ENCODE results near the gene PPP1R27.
"Not testable (repeated sequence)": the region's sequence is repeated elsewhere in the genome, so short reads cannot be mapped to it uniquely, and the experiment has no call there.

Gene PPP1R27

DNA sequence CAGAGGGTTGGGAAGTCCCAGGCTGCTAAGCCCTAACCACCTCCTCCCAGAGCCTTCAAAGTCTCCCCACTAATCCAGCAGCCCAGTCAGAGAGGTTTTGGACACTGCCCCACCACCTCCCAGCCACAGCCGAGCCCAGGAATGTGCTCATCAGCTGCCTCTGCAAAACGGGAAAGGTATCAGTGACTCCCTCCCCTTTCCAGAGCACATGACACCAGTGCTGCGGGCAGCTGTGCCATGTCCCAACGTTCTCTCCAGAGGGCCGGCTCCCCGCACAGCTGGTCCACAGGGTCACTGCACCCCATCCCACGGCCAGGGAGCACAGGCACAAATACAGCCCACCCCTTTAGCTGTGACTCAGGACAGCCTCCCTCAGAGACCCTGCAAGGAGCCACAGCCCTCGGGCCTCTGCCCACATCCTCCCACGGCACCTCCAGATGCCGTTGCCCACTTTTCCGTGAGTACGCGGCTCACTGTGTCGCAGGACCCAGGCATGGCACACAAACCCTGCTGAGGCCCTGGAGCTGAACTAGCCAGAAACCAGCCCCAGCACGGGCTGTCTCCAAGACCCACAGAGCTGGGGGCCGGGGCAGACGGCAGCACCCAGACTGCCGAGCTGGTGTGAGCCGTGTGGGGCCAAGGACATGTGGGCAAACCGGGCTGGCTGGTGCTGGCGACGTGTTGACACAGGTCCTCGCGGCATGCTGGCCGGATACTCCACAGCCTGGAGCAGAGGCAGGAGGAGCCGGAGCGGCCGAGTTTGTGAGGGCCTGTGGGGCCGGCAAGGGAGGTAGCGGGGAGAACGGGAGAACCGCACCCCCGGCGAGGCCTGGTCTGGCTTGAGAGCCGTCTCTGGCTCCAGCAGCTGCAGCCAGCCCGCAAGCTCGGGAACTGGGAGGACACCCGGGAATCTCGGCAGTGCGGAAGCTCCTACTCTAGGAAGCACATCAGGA is 6.3 kb upstream of the PPP1R27 start:
- DNase-seq, result no peak

DNA sequence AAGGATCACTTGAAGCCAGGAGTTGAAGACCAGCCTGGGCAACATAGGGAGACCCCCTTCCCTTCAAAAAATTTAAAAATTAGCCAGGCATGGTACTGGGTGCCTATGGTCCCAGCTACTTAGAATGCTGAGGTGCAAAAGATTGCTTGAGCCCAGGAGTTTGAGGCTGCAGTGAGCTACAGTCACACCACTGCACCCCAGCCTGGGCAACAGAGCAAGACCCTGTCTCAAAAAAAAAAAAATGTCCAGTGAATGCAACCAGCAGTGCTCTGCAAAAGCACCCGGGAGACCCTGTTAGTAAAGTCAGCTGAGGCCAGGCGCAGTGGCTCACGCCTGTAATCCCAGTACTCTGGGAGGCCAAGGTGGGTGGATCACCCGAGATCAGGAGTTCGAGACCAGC is 5.2 kb upstream of the PPP1R27 start:
- not testable (repeated sequence) for DNase-seq

DNA sequence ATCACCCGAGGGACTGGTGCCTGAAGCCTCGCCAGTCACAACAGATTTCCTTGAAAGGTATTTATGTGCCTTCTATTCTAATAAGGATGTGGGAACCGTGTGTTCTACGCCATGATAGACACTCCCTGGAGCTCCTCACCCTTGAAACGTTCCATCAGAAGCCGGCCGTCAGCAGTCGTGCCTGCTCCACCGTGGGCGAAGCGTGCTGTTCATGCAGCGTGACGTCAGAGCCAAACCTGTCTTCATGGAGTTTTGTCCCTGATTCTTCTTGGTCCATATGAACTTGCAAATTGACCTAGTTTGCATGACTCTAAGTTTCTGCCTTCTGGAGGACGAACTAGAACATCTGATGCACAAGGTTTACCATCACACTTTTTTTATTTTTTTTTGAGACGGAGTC is 4.5 kb upstream of the PPP1R27 start:
- no peak for DNase-seq

DNA sequence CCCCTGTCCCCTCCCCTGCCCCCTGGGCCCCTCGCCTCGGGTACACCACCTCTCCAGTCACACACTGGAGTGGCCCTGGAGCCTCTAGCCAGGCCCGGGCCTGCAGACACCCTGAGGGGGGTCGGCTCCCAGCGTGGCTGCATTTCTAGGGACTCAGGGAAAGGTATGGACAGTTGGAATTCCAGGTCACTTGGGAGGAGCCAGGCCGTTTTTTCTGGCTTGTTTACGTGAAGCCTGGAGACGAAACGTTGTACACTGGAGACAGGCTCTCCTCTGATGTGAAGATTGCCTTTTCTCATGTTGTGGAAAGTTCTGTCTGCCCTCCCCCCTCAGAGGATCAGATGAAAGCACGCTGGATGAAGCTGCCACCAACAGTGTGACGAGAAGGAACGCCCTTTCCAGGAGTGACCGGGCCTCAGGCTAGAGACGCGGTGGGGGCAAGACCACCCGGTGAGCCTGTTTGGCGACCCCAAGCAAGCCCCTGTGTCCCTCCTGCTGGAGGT is 4.0 kb upstream of the PPP1R27 start:
- no peak for DNase-seq

DNA sequence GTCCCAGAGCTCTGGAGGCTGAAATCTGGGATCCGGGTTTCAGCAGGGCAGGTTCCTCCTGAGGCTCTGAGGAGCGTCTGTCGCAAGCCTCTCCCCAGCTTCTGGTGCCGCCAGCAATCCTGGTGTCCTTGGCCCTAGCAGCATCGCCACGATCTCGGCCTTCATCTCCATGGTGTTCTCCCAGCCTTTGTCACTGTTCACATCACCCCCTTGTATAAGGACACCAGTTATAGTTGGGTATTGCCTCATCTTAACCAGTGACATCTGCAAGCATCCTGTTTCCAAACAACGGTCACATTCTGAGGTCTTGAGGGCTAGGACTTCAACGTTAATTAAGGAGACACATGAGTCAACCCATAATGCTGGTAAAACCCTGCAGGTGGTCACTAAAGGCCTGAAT is 2.8 kb upstream of the PPP1R27 start:
- DNase-seq, result no peak

DNA sequence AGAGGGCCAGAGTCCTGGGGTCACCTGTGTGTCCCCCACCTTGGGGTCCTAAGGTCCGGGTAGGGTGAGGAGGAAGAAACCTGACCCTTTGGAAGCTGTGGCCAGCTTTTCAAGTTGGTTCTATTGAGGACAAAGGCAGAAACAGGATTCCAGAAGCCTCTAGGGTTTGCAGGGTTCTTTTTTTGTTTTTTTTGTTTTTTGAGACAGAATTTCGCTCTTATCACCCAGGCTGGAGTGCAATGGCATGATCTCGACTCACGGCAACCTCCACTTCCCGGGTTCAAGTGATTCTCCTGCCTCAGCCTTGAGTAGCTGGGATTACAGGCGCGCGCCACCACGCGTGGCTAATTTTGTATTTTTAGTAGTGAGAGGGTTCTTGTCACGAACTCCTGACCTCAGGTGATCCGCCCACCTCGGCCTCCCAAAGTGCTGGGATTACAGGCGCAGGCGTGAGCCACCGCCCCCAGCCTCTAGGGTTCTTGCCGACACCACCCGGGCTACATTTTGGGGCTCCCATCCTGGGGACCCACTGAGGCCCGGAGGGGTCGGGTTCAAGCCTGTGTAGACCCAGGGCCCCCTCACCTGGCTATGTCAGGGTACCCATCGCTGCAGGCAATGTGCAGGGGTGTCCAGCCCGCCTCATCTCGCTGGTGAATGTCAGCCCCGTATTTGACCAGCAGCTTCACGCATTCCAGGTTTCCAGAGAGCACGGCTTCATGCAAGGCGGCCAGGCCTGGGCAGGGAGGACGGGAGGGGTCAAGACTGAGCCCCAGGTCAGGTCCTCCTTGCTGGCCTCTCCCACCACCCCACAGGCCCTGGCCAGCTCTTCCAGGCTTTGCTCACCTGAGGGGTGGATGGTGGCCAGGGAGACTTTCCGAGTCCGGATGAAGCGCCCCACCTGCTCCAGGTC is 674 bp downstream of the PPP1R27 start:
- DNase-seq, result no peak

DNA sequence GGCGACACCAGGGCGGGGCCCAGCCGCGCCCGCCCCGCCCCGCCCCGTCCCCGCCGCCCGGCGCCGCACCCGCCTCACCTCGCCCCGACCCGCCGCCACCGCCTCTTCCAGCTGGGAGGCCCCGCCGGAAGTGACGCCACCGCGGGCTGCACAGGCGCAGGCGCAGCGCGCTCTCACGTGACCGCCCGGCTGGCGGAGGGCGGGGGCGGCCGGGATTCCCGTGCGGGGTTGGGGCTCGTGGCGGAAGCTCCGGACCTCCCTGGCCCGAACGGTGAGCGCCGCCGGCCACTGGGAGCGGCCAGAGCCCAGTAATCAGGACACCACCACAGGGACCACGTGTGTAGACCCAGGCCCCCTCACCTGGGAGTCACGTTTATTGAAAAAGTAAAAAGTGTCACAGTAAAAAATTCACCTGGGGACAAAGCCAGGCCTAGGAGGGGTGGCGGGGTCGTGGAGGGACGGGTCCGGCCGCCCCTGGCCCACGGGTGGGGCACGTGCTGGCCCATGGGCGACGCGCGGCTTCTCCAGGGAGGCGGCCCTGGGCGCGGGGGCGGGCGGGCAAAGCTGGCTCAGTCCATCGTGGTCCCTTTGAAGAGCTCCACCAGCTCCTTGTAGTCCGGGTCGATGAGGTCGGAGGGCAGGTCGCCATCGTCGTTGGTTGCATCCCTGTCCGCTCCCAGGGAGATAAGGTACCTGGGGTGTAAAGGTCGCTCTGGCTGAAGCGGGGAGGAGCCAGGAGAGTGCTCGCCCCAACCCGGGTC is 1.5 kb downstream of the PPP1R27 start, which contains the start of gene MCRIP1:
TSS of gene MCRIP1 (minus strand) at position 132 of the 761 bp plus-strand sequence. CDS start 8,785 bp downstream, outside the sequence.
- peak; percentile 71 to 85 for DNase-seq

DNA sequence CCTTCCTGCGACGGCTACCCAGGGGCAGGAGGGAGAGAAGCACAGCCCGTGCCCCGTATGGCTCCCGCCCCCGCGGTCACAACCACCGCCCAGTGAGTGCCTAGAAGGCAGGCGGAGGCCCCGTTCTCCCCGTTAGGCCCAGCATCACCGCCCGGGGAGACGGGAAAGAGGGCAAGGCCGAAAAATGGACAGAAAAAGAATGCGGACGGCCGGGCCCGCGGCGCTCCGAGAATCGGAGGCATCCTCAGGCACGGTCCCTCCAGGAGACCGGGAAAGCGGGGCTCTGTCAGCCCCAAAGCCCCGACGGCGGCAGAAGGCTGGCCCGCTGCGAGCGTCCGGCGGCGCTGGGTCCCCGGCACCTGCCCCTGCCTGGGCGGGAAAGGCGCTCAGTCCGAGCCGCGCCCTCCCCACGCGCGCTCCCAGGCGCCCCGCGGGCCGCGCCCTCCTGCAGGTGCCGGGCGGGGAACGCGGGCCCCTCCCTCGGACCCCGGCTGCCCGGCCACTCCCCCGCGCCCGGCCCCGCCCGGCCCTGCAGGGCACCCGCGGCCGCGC is 2.2 kb downstream of the PPP1R27 start:
- DNase-seq, result no peak

DNA sequence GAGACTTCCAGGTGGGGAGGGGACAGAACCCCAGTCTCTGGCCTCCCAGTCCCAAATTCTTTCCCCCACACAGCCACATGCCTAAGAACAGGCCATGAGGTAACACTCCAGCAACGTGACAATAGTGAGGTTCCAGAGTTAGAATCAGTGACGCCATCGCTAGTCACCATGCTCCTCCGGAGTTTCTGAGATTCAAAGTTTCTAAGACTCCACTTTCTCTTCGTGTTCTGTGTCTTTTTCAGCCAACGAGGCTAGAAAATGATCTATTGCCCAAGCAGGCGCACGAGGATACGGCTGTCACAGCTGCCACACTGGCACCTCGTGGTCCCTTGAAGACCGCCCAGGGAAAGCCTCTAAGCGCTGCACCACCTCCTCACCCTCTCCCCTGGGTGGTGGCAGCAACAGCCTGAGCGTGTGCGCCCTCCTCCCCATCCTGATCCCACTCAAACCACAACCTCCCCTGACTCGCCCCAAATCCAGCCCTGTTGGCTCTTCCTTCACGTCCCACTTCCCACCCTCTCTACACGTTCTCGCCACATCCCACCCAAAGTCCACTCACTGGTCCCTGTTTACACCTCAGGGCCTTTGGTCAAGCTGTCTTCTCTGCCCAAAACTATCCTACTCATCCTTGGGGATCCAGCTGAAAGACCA is 2.8 kb downstream of the PPP1R27 start:
- no peak for DNase-seq

DNA sequence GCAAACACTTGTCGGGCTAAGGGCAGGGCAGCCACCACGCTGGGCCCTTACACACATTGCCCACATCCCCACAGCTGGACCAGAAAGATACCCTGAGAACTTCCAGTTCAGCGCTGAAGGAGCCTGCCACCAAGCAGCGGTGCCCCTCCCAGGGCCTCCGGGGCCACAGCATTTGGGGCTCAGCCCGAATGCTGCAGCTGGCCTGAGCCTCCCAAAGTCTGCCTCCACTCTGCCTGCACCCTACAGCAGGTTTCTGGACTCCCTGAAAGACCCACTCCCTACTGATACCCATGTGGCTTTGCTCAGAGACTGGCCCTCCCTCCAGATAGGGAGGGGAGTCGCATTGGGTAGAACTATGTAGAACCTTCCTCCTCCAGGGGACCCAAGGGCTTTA is 3.3 kb downstream of the PPP1R27 start:
- no peak for DNase-seq

DNA sequence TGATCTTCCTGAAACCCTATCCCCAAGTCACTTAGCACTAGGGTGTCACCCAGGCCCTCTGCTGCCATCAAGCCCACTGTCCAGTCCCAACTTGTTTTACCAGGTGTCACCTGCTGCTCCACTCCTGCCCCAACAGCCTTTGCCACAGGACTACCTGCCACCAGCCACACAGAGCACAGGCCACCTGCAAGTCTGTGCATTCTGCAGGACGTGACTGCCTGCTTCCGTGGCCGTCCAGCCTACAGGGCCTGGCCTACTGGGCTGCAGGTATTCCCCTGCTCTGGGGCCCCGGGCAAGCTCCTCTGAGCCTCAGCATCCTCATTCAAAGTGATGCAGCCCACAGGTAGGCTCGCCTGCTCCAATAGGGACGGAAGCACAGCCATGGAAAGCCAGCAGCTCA is 5.0 kb downstream of the PPP1R27 start:
- no peak for DNase-seq

DNA sequence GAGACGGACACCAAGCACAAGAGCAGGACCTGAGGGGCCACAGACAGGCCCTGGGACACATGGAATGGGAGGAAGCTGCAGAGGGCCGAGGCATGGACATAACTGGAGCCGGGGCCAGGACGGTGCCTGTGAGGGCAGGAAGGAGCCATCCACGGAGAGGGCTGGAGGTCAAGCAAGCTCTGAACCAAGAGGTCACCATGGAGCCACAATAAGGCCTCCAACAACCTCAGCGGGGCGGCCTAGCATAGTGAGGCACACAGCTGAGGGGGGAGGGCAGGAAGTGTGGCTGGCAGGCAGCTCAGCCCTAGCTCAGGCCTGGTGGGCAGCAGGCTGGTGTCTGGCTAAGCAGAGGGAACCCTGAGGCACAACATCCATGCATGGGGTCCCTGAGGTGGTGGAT is 6.2 kb downstream of the PPP1R27 start:
- no peak for DNase-seq

DNA sequence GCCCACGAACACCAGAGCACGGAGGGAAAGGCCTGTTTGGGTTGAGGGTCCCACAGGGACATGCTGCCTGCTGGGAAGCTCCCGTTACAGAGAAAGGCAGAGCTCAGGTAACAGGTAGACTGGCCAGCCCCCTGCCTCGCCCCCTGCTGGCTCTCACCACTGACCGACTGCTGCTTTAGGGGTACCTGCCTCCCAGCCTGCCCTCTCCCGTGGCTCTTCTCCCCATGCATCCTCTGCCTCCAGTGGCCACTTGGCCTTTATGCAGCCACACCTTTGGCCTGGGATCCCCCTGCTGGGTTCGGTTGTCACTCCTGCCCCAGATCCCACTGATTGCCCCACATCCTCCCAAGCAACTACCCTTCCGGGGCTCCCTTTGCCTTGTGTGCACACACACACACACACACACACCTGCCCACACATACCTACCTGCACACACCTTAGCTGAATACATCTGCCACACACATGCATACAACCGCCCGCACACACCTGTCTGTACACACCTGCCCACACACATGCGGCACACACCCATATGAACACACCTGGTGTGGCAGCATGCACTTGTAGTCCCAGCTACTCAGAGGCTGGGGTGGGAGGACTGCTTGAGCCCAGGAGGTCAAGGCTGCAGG is 8.9 kb downstream of the PPP1R27 start:
- DNase-seq, result no peak

DNA sequence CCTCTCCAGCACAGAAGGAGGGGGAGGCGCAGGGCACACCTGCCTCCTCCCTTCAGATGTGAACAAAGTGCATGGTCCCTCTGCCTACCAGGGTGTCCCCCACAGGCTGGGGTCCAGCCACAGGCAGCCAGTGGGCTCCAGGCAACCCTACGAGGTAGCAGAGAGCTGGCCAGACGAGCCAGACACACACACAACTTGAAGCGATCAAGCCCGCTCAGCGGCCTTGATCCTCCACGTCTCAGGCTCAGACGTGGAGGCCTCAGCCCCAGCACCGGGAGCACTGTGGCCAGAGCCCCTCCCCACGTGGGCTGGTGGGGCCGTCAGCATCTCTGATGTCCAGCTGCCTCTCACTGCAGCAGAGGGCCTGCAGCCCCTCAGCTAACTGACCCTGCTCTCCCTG is 10.3 kb downstream of the PPP1R27 start:
- no peak for DNase-seq

DNA sequence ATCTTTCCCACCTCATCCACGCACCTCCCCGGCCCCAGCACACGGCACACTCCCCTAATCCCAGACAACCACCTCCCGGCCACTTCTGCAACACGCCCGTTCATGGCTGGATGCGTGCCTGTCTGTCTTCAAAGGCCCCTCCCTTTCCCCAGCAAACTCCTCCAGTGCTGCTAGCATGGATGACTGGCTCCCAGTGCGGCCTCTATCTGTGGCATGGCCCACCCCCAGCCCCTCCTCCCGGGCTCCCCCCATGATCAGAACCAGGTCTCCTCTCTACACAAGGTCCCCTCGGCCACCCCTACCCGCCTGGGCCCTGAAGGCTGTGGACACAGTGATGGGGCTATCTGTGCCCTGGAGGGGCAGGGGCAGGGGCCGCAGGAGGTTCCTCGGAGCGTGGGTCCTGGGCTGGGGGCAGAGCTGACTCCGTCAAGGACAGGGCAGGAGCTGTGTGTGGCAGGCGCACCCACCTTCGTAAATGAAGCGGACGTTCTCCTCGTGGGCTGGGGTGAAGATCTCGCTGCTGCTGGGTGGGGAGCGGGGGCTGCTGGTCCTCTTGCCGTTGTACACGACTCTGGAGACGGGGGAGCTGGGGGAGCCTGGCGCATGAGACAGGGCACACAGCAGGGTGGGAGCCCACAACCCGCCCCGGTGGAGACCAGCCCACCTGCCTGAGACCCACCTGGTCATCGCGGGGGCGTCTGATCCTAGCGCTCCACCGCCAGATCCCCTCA is 10.9 kb downstream of the PPP1R27 start:
- no peak for DNase-seq

DNA sequence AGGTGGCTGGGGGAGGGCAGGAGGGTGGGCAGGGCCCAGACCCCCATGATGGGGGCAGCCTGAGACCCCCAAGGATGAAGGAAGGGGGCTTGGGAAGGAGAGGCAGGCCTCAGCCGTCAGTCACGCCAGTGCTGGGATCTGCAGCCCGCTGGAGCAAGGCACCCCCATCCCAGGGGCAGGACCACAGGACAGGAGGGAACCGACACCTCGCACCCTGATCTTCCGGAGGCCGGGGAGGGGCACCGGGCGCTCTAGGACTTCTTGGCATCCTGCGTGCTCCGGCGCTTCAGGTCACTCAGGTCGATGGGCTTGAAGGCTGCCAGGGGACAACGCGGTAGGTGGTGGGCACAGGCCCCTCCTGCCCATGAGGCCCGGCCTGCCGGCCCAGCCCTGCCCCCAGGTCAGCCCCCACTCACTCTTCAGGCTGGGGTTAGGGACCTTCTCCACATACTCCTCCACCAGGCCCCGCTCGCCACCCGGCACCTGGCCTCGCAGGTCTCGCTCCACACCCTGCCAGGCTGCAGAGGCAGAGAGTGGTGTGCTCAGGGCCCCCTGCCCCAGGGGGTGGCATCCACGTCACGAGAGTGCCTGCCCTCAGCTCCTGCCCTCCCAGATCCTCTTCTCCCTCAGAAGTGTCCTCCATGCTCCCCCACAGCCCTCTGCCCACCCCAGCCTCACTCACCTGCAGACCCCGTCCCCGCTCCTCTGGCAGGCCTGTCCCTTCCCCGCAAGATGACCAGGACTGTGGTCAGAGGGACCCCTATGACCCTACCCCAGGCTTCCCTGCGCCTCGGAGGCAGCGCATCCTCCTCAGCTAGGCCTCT is 11.6 kb downstream of the PPP1R27 start:
- DNase-seq, result no peak

DNA sequence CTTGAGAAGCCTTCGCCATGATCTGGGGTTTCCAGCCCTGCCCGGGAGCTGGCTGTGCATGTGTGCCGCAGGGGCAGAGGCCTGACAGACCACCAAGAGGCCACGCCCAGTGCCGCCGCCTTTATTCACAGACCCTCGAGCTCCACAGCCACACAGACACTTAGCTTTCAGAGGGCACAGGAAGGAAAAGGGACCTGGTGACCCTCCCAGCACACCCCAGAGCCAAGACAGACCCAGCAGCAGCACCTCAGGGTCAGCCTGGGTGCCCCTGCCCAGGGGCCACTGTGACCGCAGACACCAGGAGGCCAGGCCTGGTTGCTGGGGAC is 12.6 kb downstream of the PPP1R27 start:
- no peak for DNase-seq

DNA sequence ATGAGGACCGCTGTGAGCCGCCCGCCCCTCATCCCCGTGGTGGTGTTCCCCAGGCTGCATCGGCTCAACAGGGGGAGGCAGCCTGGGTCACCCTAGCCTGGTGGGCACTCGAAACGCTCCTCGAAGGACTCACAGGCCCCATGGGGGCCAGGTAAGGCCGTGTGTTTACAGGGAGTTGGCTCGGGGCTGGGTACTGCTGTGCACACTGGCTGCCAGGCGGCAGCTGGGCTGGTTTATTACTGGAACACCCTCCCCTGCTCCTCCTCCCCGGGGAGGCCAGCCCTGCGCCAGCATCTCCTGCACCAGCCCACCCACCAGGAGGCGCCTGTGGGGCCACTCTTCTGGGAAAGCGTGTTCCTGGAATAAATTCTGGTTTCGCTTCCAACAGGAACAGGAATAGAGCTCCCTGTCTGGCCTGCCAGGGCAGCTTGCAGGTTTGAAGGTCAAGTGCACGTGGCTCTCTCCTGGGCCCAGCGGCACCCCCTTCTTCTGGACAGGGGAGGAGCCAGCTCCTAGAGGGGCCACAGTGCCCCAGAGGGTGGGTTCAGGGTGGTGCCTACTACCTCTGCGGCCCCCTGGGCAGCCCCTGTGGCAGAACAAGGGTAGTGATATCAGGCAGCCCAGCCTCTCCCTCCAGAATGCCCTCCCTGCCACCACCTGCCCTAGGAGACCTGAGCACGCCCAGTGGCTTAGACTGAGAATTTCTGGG is 13.1 kb downstream of the PPP1R27 start:
- DNase-seq, result peak in 1 of 2 experiments; percentile 17

DNA sequence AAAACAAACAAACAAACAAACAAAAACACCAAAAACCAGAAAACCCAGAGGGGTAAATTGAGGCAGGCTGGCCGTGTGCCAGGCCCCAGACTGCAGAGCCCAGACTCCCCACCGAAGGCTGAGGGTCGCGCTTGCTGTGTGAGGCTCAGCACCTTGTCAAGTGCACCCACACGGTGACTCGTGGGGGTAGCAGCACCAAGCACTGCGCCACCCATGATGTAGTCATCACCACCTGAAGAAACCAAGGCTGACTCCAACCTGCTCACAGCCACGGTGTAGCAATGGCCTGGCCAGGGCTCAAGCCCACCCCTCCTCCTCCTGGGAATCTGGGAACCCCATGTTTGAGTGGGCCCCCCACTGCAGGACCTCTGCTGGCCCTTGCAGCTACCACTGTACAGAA is 13.7 kb downstream of the PPP1R27 start:
- no peak for DNase-seq
